Nephron (organoid): ENCODE data around the gene NUTM2A.
"Not testable (repeated sequence)": the region's sequence is repeated elsewhere in the genome, so short reads cannot be mapped to it uniquely, and the experiment has no call there.

Source experiments
- H3K27ac Mint-ChIP-seq, 3 experiments: 2 replicates each; pipeline ENCODE4 v1.8.0; 2020; ENCODE audit warnings: mixed read lengths in 3 of 3, mild to moderate bottlenecking in 2 of 3, moderate library complexity in 1 of 3
- H3K27me3 Mint-ChIP-seq: 2 replicates; pipeline ENCODE4 v1.8.0; 2021; ENCODE audit warnings: low read depth, mild to moderate bottlenecking, moderate library complexity, mixed read lengths
- H3K36me3 Mint-ChIP-seq: 2 replicates; pipeline ENCODE4 v1.8.0; 2020; ENCODE audit warnings: low read depth, mixed read lengths
- H3K4me1 Mint-ChIP-seq: 2 replicates; pipeline ENCODE4 v1.8.0; 2020; ENCODE audit warnings: mixed read lengths
- H3K4me3 Mint-ChIP-seq, 3 experiments: 2 replicates each; pipeline ENCODE4 v1.8.0; 2020; ENCODE audit warnings: mild to moderate bottlenecking in 3 of 3, mixed read lengths in 3 of 3, moderate library complexity in 2 of 3
- H3K9me3 Mint-ChIP-seq: 2 replicates; pipeline ENCODE4 v1.8.0; 2020; ENCODE audit warnings: mixed read lengths

NUTM2A gene

GRCh38 chr10:87225148-87225547 is at the start of gene NUTM2A:
Gene NUTM2A, plus strand, starts transcription at chr10:87225448. Its CDS starts 383 bp downstream, at chr10:87225831.
- H3K36me3 Mint-ChIP-seq, H3K9me3 Mint-ChIP-seq, H3K4me3 Mint-ChIP-seq, H3K27me3 Mint-ChIP-seq, H3K27ac Mint-ChIP-seq, H3K4me1 Mint-ChIP-seq: not testable (repeated sequence)

GRCh38 chr10:87177587-87177986 is 47.7 kb upstream of the NUTM2A start:
- peaks cover 13% of the 10 kb centered on the region for H3K36me3 Mint-ChIP-seq
- not testable (repeated sequence) for H3K27ac Mint-ChIP-seq, H3K9me3 Mint-ChIP-seq, H3K4me1 Mint-ChIP-seq, H3K4me3 Mint-ChIP-seq, H3K27me3 Mint-ChIP-seq

GRCh38 chr10:87184421-87184820 is 40.8 kb upstream of the NUTM2A start:
- H3K27ac Mint-ChIP-seq, H3K4me1 Mint-ChIP-seq, H3K4me3 Mint-ChIP-seq, H3K27me3 Mint-ChIP-seq: not testable (repeated sequence)
- H3K36me3 Mint-ChIP-seq = peaks cover 57% of the 10 kb centered on the region
- H3K9me3 Mint-ChIP-seq = peaks cover 19% of the 10 kb centered on the region

GRCh38 chr10:87186016-87186415 is 39.2 kb upstream of the NUTM2A start:
- not testable (repeated sequence) for H3K4me3 Mint-ChIP-seq, H3K27me3 Mint-ChIP-seq, H3K4me1 Mint-ChIP-seq, H3K27ac Mint-ChIP-seq
- H3K36me3 Mint-ChIP-seq = peaks cover 64% of the 10 kb centered on the region
- H3K9me3 Mint-ChIP-seq = peaks cover 19% of the 10 kb centered on the region

GRCh38 chr10:87187573-87187972 is 37.7 kb upstream of the NUTM2A start:
- peaks cover 19% of the 10 kb centered on the region for H3K9me3 Mint-ChIP-seq
- H3K27ac Mint-ChIP-seq, H3K27me3 Mint-ChIP-seq: not testable (repeated sequence)

GRCh38 chr10:87191841-87192240 is 33.4 kb upstream of the NUTM2A start:
- not testable (repeated sequence) for H3K27ac Mint-ChIP-seq, H3K9me3 Mint-ChIP-seq, H3K4me1 Mint-ChIP-seq, H3K27me3 Mint-ChIP-seq, H3K4me3 Mint-ChIP-seq
- H3K36me3 Mint-ChIP-seq = peaks cover 40% of the 10 kb centered on the region

More at GRCh38 chr10:87187573-87187972, 37.7 kb upstream of the NUTM2A start:
- H3K36me3 Mint-ChIP-seq = peaks cover 67% of the 10 kb centered on the region
- not testable (repeated sequence) for H3K4me3 Mint-ChIP-seq, H3K4me1 Mint-ChIP-seq

- H3K27me3 Mint-ChIP-seq, H3K9me3 Mint-ChIP-seq, H3K4me1 Mint-ChIP-seq, H3K4me3 Mint-ChIP-seq, H3K36me3 Mint-ChIP-seq, H3K27ac Mint-ChIP-seq: not testable (repeated sequence)
Measured at GRCh38 chr10:87200924-87201323, 24.3 kb upstream of the NUTM2A start.

- not testable (repeated sequence) for H3K9me3 Mint-ChIP-seq, H3K27me3 Mint-ChIP-seq, H3K4me1 Mint-ChIP-seq, H3K27ac Mint-ChIP-seq, H3K4me3 Mint-ChIP-seq
- H3K36me3 Mint-ChIP-seq = peaks cover 17% of the 10 kb centered on the region
Measured at GRCh38 chr10:87204801-87205200, 20.4 kb upstream of the NUTM2A start.

GRCh38 chr10:87206922-87207321 is 18.3 kb upstream of the NUTM2A start:
- H3K27ac Mint-ChIP-seq, H3K27me3 Mint-ChIP-seq, H3K4me1 Mint-ChIP-seq, H3K4me3 Mint-ChIP-seq, H3K9me3 Mint-ChIP-seq: not testable (repeated sequence)
- H3K36me3 Mint-ChIP-seq = peaks cover 17% of the 10 kb centered on the region

- not testable (repeated sequence) for H3K27ac Mint-ChIP-seq, H3K4me1 Mint-ChIP-seq
Measured at GRCh38 chr10:87210309-87210708, 14.9 kb upstream of the NUTM2A start.

GRCh38 chr10:87211848-87212247 is 13.4 kb upstream of the NUTM2A start:
- H3K4me3 Mint-ChIP-seq, H3K27ac Mint-ChIP-seq, H3K4me1 Mint-ChIP-seq, H3K27me3 Mint-ChIP-seq, H3K9me3 Mint-ChIP-seq: not testable (repeated sequence)
- peaks cover 26% of the 10 kb centered on the region for H3K36me3 Mint-ChIP-seq

More at GRCh38 chr10:87210309-87210708, 14.9 kb upstream of the NUTM2A start:
- not testable (repeated sequence) for H3K9me3 Mint-ChIP-seq, H3K27me3 Mint-ChIP-seq, H3K4me3 Mint-ChIP-seq
- H3K36me3 Mint-ChIP-seq = peaks cover 26% of the 10 kb centered on the region

- not testable (repeated sequence) for H3K4me1 Mint-ChIP-seq, H3K9me3 Mint-ChIP-seq, H3K4me3 Mint-ChIP-seq, H3K27me3 Mint-ChIP-seq, H3K27ac Mint-ChIP-seq
- peaks cover 17% of the 10 kb centered on the region for H3K36me3 Mint-ChIP-seq
Measured at GRCh38 chr10:87213150-87213765, 12.0 kb upstream of the NUTM2A start.

GRCh38 chr10:87213806-87214205 is 11.4 kb upstream of the NUTM2A start:
- H3K4me1 Mint-ChIP-seq = not testable (repeated sequence)

GRCh38 chr10:87216120-87216519 is 9.1 kb upstream of the NUTM2A start:
- not testable (repeated sequence) for H3K27me3 Mint-ChIP-seq, H3K36me3 Mint-ChIP-seq, H3K27ac Mint-ChIP-seq, H3K4me3 Mint-ChIP-seq, H3K4me1 Mint-ChIP-seq, H3K9me3 Mint-ChIP-seq

More at GRCh38 chr10:87213806-87214205, 11.4 kb upstream of the NUTM2A start:
- H3K9me3 Mint-ChIP-seq, H3K27ac Mint-ChIP-seq, H3K27me3 Mint-ChIP-seq, H3K4me3 Mint-ChIP-seq: not testable (repeated sequence)
- H3K36me3 Mint-ChIP-seq = peaks cover 13% of the 10 kb centered on the region

GRCh38 chr10:87219370-87219769 is 5.9 kb upstream of the NUTM2A start:
- H3K4me1 Mint-ChIP-seq, H3K27ac Mint-ChIP-seq, H3K4me3 Mint-ChIP-seq, H3K36me3 Mint-ChIP-seq, H3K27me3 Mint-ChIP-seq, H3K9me3 Mint-ChIP-seq: not testable (repeated sequence)

GRCh38 chr10:87222789-87223188 is 2.5 kb upstream of the NUTM2A start:
- H3K9me3 Mint-ChIP-seq, H3K27me3 Mint-ChIP-seq, H3K36me3 Mint-ChIP-seq, H3K4me3 Mint-ChIP-seq, H3K4me1 Mint-ChIP-seq, H3K27ac Mint-ChIP-seq: not testable (repeated sequence)
